ENCODE results near the gene NRARP. TPM values are rescaled to one million over a fixed set of nuclear protein-coding genes. Genes with fewer than 3 reads are reported as not detected.
A peak's percentile ranks its signal among the peaks of the same experiment; 100 is the strongest.

The NRARP gene
- total RNA-seq, 1 donor from 2014 or later: 18.7 TPM

GRCh38 chr9:137299203-137299565 is 2.9 kb downstream of the NRARP start:
- peak; percentile 46 to 56 for DNase-seq (ENCODE audit: low read depth in 2 of 2)

GRCh38 chr9:137298401-137299202 is 3.5 kb downstream of the NRARP start:
- DNase-seq (ENCODE audit: low read depth in 2 of 2): peak; percentile 83 to 95

DNA sequence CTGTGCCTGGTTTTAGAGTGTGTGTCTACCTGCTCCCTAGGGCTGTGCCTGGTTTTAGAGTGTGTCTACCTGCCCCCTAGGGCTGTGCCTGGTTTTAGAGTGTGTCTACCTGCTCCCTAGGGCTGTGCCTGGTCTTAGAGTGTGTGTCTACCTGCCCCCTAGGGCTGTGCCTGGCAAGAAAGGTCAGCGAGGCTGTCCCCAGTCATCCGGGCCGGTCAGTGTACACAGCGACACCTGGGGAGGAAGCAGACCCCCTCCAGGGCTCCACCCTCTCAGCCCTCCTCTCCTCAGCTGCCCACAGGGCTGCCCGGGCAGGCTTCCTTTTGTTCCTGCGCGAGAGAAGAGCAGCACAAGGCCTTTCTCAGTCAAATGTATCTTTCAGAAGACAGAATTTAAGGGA is 4.1 kb downstream of the NRARP start:
- peak in 1 of 2 donors; percentile 39 for DNase-seq (ENCODE audit: low read depth in 2 of 2)

DNA sequence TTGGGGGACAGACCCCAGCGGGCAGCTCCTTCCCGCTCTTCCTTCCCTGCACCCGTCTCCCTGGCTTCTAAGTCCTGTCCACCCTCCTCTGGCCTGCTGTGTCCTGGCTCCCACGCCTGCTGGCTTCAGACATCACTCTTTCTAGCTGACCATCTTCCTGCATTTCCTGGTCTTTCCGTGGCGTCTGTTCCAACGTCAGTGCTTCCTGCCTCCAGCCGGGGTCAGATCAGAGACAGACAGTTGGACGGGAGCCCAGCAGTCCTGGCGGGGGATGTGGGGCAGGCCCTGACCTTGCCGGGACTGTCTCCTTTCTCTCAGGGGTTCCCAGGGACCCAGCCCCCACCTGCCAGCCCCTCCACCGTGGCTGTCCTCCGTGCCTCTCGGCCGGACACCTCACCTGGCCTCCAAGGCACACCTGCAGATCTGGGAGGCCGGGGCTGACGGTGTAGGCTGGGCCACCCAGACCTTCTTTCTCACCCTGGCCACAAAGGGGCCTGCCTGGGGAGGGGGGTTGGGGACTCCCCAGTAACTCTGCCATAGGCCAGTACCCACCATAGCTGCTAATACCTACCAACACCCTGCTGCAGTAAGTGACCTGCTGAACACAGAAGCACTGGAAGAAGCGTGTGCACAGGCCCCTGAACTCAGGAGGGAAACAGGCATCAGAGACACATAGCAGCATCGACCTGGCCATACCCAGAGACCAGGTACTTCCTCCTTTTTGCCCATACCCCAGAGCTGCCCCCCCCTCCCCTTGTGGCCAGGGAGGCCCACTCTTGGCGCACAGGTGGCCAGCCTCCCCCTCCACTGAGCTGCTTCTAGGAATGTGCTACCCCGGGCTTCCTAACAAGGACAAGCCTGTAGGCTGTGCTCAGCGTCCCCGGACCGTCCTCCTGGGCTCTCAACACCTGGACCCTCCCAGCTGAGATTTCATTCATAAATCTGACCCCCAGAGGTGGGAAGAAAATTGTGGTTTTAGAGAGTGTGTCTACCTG is 5.1 kb downstream of the NRARP start:
- peak; percentile 96 to 97 for DNase-seq (ENCODE audit: low read depth in 2 of 2)

GRCh38 chr9:137295849-137296669 is 6.0 kb downstream of the NRARP start:
- peak; percentile 46 to 57 for DNase-seq (ENCODE audit: low read depth in 2 of 2)

DNA sequence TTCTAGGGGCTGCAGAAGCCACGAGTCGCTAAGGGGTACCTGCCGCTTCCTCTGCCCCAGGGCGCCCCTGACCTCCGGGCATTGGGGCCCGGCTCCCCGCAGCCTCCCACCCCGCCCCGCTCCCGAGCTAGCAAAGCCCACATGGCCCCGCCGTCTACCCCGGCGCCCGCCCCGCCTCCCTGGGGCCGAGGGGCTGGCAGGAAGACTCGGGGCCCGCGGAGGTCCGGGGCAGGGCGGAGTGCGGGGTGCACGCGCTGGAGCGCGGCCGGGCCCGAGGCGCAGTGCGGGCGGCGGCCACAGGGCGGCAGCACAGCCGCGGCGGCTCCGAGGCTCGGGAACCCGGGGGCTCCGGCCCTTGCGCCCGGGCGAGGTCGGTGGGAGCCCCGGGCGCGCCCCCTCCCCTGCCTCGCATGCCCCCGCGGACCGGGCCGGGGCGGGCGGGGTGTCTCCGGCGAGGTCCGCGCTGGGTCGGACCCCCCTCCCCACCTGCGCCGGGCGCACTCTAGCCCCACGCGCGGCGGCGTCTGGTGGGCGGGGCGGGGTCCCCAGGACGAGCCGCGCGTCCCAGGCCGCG is 6.7 kb downstream of the NRARP start:
- peak; percentile 53 to 67 for DNase-seq (ENCODE audit: low read depth in 2 of 2)

- peak; percentile 52 to 72 for DNase-seq (ENCODE audit: low read depth in 2 of 2)
Observed at GRCh38 chr9:137294681-137295237, 7.3 kb downstream of the NRARP start.

- peak; percentile 87 to 95 for DNase-seq (ENCODE audit: low read depth in 2 of 2)
Observed at GRCh38 chr9:137294091-137294680, 7.9 kb downstream of the NRARP start.

DNA sequence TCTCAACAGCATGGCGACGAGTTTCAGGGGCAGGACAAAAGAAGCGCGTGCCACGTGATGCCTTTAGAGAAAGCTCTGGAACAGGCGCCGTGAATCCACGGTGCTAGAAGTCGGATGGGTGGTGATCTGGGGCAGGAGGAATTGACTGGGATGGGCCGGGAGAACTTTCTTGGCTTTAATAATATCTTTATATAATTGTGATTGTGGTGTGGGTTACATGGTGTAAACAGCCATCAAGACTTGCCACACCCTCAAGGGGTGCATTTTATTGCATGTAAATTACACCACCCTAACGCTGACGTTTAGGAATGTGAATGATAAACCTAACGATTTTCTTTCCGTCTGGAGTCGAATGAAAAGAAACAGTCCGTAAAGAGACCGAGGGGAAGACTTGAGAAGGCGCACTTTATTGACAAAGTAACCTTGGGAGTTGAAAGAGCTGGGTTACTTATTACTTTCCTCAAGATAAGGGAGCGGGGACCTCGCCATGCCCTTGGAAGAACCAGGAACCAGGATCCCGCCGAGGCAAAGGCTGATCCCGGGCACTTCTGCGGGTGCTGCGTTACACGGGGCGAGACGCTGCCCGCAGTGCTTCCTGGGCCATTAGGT is 8.5 kb downstream of the NRARP start:
- DNase-seq (ENCODE audit: low read depth in 2 of 2): peak in 1 of 2 donors; percentile 28

DNA sequence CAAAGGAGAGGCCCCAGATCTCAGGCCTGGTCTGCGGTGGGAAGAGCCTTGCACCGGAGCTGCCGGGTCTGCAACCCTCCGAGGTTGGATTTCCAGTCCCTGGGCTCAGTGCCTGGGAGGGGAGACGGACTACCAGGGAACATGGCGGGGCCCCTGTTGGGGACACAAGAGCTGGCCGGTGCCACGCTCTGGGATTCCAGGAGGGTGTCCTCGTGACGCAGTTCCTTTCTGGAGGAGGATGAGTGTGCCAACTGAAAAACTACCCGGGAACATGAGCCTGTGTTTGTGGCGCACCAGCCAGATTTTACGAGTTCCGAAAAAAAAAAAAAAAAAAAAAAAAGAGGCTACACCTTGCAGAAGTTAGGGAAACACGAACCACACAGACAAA is 9.0 kb downstream of the NRARP start:
- DNase-seq (ENCODE audit: low read depth in 2 of 2): no peak

DNA sequence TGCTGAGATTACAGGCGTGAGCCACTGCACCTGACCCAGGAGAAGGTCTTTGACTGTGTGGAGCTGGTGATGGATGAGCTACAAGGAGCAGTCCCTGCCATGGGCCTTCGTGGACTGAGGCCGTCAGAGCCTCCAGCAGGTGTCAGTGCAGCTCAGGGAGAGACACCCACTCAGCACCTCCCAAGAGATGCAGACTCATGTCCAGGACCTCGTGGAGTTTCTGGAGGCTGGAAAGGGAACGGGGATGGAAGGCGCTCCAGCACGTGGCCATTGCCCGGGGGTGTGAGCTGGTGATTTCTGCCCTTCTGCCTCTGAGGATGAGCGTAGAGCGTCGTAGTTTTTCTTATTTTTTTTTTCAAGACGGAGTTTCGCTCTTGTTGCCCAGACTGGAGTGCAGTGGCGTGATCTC is 15.1 kb downstream of the NRARP start:
- DNase-seq (ENCODE audit: low read depth in 2 of 2): peak; percentile 77 to 86

GRCh38 chr9:137281345-137282116 is 20.5 kb downstream of the NRARP start:
- DNase-seq (ENCODE audit: low read depth in 2 of 2): no peak

DNA sequence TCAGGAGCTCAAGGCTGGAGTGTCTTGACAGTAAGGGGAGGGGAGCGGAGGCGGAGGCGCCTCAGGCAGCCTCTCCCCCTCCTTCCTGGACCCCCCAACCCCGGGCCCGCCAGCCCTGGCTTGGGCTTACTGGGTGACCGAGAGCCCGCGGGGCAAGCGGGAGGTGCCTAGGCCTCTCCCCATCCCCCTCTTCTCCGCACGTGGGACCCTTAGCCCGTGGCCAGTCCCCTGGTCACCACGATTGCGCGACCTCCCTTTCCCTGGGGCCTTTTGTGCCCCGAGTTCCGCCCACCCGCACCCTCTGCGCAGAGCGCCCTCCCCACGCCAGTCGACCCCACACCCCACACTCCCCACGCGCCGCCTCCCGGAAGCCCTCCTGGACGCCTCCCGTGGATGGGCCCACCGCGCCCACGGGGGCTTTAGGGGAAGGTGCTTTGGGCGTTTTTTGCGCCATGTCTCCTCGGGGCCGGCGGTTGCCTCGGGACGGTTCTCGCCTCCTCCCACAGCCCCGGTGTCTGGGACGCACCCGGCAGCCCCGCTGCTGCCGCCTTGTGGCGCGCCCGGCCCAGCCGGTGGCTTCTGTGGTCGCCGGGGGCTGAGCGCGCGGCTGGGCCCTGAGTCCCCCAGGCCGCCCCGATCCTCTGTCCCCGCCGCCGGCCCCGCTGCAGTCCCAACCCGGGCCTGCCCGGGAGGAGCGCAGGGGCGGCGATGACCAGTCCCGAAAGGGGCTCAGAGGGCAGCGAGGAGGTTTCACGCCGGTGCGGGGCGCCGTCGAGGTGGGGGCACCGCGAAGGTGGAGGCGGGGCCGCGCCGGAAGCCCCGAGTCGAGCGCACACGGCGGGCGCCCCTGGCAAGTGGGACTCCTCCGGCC is 21.4 kb downstream of the NRARP start:
- DNase-seq (ENCODE audit: low read depth in 2 of 2): no peak

- no peak for DNase-seq (ENCODE audit: low read depth in 2 of 2)
Observed at GRCh38 chr9:137279741-137280473, 22.2 kb downstream of the NRARP start.

GRCh38 chr9:137278721-137279711 is 23.1 kb downstream of the NRARP start:
- peak; percentile 1 to 40 for DNase-seq (ENCODE audit: low read depth in 2 of 2)

- peak in 1 of 2 donors; percentile 53 for DNase-seq (ENCODE audit: low read depth in 2 of 2)
Observed at GRCh38 chr9:137278061-137278701, 23.9 kb downstream of the NRARP start.

Measured in lung microvascular endothelial cell (primary cell).